ENCODE measurements around the gene MBP. TPM values are rescaled to one million over a fixed set of nuclear protein-coding genes. Genes with fewer than 3 reads are reported as not detected.
A peak's percentile ranks its signal among the peaks of the same experiment; 100 is the strongest.

Gene MBP
- total RNA-seq, 4 donors from 2014 or later, result 45.0 to 60.0 (median 51.9) TPM

DNA sequence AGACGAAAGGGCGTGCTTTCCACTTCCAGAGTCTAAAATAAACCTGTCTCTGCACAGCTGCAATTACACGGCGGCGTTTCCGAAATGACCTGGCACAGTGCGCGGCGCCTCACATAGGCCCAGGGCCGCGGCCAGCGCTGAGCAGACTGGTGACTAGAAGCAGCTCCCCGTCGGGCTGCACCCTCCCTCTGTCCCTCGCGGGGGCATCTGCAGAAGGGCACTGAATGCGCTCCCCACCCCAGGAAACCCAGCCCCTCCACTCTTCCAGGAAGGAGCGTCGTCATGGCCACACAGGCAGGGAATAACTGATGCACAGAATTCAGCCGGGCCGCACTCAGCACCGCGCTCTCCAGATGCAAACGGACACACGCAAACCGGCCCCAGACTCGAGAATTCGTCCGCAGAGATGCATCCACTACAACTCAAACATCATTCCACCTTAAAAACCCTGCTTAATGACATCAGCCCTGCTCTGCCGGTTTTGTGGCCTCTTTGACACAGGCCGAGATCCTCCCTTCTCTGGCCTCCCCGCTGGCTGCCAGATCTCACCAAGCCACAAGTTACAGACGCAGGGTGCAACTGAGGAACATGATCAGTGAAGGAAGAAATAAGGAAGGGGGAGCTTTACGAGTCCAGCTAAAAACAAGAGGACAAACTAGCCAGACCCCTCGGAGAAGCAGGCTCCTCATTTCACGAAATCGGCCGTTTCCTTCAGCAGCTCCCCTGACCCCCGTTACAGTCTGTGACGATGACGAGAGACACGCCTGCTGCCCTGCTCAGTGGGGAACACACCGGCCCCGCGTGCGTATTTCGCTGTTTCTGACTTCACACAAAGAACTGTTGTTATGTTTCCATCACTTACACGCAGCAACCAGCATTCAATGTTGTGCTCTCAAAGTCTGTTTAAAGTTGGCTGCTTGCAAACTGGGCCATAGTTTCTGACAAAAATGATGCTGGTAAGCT lies 40.2 kb downstream of the MBP start:
- TF ChIP-seq POLR2A (IDR thresholded peaks at IDR 0.05), result no peak
- TF ChIP-seq, protein P1, sequence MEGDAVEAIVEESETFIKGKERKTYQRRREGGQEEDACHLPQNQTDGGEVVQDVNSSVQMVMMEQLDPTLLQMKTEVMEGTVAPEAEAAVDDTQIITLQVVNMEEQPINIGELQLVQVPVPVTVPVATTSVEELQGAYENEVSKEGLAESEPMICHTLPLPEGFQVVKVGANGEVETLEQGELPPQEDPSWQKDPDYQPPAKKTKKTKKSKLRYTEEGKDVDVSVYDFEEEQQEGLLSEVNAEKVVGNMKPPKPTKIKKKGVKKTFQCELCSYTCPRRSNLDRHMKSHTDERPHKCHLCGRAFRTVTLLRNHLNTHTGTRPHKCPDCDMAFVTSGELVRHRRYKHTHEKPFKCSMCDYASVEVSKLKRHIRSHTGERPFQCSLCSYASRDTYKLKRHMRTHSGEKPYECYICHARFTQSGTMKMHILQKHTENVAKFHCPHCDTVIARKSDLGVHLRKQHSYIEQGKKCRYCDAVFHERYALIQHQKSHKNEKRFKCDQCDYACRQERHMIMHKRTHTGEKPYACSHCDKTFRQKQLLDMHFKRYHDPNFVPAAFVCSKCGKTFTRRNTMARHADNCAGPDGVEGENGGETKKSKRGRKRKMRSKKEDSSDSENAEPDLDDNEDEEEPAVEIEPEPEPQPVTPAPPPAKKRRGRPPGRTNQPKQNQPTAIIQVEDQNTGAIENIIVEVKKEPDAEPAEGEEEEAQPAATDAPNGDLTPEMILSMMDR (IDR thresholded peaks at IDR 0.05), result no peak

DNA sequence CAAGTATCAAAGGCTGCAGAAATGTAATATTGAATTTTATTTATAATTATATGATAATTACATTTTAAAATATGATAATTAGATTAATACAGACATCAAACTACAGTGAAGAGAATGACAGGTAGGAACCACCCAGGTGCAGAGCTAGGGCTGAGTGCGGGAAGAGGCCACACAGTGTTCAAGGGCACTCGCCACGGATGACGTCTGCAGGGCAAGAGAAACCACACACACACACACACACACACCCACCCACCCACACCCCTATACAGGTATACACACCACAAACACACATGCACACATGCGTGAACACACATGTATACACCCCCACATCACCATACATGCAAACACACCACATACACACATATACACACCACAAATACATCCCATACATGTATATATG lies 41.2 kb downstream of the MBP start:
- WGBS, 2 donors, result 80 to 84% methylated on average over 5 of the region's 5 CpGs
- TF ChIP-seq, protein P1 (IDR thresholded peaks at IDR 0.05), result no peak
- no peak for TF ChIP-seq POLR2A (IDR thresholded peaks at IDR 0.05)
- intact Hi-C loops (cut with DNase I; ENCODE audit: low total_unique reads), result no loop called here
- no peak overlapping the region for H3K4me3 ChIP-seq (ENCODE audit: low read depth, poor library complexity, severe bottlenecking)
- DNase-seq (ENCODE audit: low spot score in 2 of 2), result peak in 1 of 2 donors; percentile 80

More for the DNA sequence above, 40.2 kb downstream of the MBP start:
- 88 to 90% methylated on average over 48 of the region's 48 CpGs for WGBS, 2 donors
- H3K4me3 ChIP-seq (ENCODE audit: low read depth, poor library complexity, severe bottlenecking), result no peak overlapping the region
- peak in 1 of 2 donors; percentile 83 for DNase-seq (ENCODE audit: low spot score in 2 of 2)
- intact Hi-C loops (cut with DNase I; ENCODE audit: low total_unique reads), result no loop called here

DNA sequence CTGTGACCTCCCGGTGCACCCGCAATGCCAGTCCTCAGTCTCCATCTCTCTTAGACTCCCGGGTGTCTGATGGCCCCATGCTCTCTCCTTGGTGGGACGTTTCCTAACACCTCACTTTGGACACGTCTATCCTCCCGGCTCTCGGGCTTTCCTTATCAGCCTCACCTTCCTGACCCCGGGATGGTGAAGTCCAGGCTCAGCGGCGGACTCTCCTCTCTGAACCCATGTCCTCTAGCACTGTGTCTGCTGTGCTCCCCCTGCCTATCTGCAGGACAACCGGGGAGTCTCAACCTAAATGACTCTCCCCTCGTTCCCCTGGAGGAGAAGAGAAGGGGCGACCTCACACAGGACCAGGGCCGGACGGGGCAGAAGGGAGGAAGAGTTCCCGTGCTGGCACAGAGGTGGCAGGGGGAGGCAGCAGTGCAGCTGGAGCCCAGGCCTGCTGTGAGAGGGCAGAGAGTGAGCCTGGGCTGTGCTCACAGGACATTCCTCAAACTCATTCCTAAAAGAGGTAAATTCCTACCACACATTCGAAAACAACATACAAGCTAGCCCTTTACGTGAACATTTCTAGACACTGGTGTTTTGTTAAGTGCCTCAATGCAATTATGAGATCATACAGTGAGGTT lies 41.9 kb downstream of the MBP start:
- TF ChIP-seq, protein P1 (IDR thresholded peaks at IDR 0.05), result no peak
- TF ChIP-seq POLR2A (IDR thresholded peaks at IDR 0.05), result no peak
- H3K4me3 ChIP-seq (ENCODE audit: low read depth, poor library complexity, severe bottlenecking), result no peak overlapping the region
- WGBS, 2 donors, result 91 to 93% methylated on average over 18 of the region's 18 CpGs
- intact Hi-C loops (cut with DNase I; ENCODE audit: low total_unique reads), result no loop called here
- peak in 1 of 2 donors; percentile 82 for DNase-seq (ENCODE audit: low spot score in 2 of 2)

DNA sequence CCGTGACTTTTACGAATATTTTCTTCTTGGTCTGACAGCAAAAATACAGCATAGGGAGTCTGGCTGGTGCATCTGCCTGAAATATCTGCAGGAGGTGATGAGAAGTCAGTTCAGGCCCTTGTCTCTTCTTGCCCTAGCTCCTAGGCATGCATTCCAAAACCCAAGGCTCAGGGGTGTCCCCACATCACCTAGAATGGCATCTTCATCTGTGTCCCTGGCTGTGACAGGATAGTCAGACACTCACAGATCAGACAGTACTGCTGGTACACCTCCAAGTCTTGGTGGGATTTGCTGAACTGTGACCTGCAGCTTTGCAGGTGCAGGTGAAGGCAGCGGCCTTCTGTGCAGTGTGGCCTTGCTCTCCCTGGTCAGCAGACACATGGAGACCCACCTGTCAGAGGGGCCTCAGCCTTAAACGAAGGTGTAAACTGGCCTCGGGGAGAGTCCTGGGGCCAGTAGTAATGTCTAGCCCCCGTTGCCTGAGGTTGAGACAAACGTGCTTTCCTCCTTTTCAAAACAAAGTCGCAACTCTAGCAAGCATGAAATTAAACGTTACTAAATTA lies 42.8 kb downstream of the MBP start:
- TF ChIP-seq POLR2A (IDR thresholded peaks at IDR 0.05), result no peak
- TF ChIP-seq, protein P1 (IDR thresholded peaks at IDR 0.05), result no peak
- 72 to 79% methylated on average over 9 of the region's 9 CpGs for WGBS, 2 donors
- peak in 1 of 2 donors; percentile 37 for DNase-seq (ENCODE audit: low spot score in 2 of 2)
- intact Hi-C loops (cut with DNase I; ENCODE audit: low total_unique reads), result no loop called here
- H3K4me3 ChIP-seq (ENCODE audit: low read depth, poor library complexity, severe bottlenecking), result no peak overlapping the region

DNA sequence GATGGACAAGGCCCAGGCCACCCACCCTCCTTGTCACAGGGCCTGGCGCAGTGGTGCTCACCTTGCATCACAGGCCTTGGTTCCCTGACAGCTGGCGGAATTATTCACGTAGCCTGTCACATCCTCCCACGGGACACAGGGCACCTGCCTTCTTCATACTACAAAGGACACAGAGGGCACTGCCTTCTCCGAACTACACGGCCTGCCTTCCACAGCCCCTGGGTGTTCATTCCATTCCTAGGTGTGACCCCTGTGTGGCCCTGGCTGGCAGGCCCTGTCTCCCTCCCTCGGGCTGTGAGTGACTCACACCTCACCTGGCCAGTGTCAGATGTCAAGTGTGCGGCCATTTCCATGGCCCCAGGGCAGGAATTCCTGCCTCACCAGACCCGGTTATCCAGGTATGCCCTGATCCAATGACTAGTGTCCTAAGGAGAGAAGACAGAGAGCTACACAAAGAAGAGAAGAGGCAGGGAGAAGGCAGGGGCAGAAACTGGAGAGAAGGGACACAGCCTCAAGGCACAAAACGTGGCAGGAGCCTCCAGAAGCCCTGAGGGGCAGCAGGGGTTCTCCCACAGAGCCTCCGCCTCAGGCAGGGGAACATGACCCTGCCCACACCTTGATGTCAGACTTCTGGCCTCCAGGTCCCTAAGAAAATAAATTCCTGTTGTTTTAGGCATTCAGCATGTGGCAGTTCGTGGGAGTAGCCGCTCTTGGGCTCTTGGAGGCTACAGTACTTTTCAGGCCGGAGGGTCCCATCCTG lies 43.4 kb downstream of the MBP start:
- H3K4me3 ChIP-seq (ENCODE audit: low read depth, poor library complexity, severe bottlenecking), result no peak overlapping the region
- DNase-seq (ENCODE audit: low spot score in 2 of 2), result peak in 1 of 2 donors; percentile 87
- intact Hi-C loops (cut with DNase I; ENCODE audit: low total_unique reads), result no loop called here

More for the DNA sequence above, 43.4 kb downstream of the MBP start:
- 69 to 70% methylated on average over 13 to 14 of the region's 14 CpGs for WGBS, 2 donors
- no peak for TF ChIP-seq POLR2A (IDR thresholded peaks at IDR 0.05)

Data from lower leg skin (tissue), 4 donors.